H1 (cell line): ENCODE results near the gene KCNIP2. TPM values are rescaled to one million over a fixed set of nuclear protein-coding genes. Genes with fewer than 3 reads are reported as not detected.

Source experiments
- CTCF ChIA-PET: fragments of 300-600 bp; sonication (Branson Sonifier 250); formaldehyde crosslinking; loops from one replicate; lab custom pipeline; 2021; ENCODE audit not compliant: partially characterized antibody; lab: Charles Lee
- POLR2A ChIA-PET: fragments of 300-600 bp; sonication (Branson Sonifier 250); formaldehyde crosslinking; loops from one replicate; lab custom pipeline; 2021; ENCODE audit warnings: inconsistent platforms; ENCODE audit not compliant: partially characterized antibody; lab: Charles Lee
- DNase-seq, 2 experiments: peaks; one replicate each; pipeline versions ENCODE4 v3.0.0 to v3.0.0-alpha.2; 2010 to 2022; ENCODE audit warnings: low spot score in 2 of 2, low read depth in 1 of 2, mixed read lengths in 1 of 2
- FAIRE-seq: peaks from 2 replicates; lab custom pipeline; 2011; peaks lifted over from hg19 to GRCh38; lab: Jason Lieb, UNC
- H2AFZ ChIP-seq: 2 replicates; pipeline ENCODE4 v1.8.1; 2012; ENCODE audit warnings: low read length, inconsistent platforms
- H2AK5ac ChIP-seq: 2 replicates; pipeline ENCODE4 v1.6.1; 2013; ENCODE audit warnings: low read depth, low read length
- H2BK120ac ChIP-seq: replicated peaks from 2 replicates; pipeline ENCODE3; 2013; ENCODE audit warnings: low read depth, low read length, inconsistent platforms
- H2BK12ac ChIP-seq: 2 replicates; pipeline ENCODE4 v1.6.1; 2013; ENCODE audit warnings: low read depth, low read length
- H2BK15ac ChIP-seq: 2 replicates; pipeline ENCODE4 v1.6.1; 2013; ENCODE audit warnings: low read length
- H2BK20ac ChIP-seq: 2 replicates; pipeline ENCODE4 v1.6.1; 2013; ENCODE audit warnings: low read length
- H2BK5ac ChIP-seq: 2 replicates; pipeline ENCODE4 v1.6.1; 2013; ENCODE audit warnings: low read depth, low read length
- H3K14ac ChIP-seq: 2 replicates; pipeline ENCODE4 v1.6.1; 2013; ENCODE audit warnings: inconsistent platforms; ENCODE audit not compliant: insufficient read length
- H3K18ac ChIP-seq: 2 replicates; pipeline ENCODE4 v1.6.1; 2013; ENCODE audit warnings: low read length; ENCODE audit errors: extremely low read depth
- H3K23ac ChIP-seq: 2 replicates; pipeline ENCODE4 v1.6.1; 2013; ENCODE audit warnings: inconsistent platforms; ENCODE audit not compliant: insufficient read length
- H3K23me2 ChIP-seq: 2 replicates; pipeline ENCODE4 v1.6.1; 2013; ENCODE audit warnings: low read depth, low read length
- H3K27ac ChIP-seq: 2 replicates; pipeline ENCODE4 v1.6.1; 2011; ENCODE audit warnings: low read depth, low read length, inconsistent platforms
- H3K27me3 ChIP-seq, 4 experiments: replicated peaks in 1 of 4; 1 replicate in 1 of 4; 2 replicates in 3 of 4; pipeline versions ENCODE4 v1.6.1 to v1.8.1; 2011 to 2013; ENCODE audit warnings: low read length in 3 of 4, mild to moderate bottlenecking in 3 of 4, inconsistent platforms in 2 of 4, mixed read lengths in 2 of 4, moderate library complexity in 1 of 4; ENCODE audit not compliant: control insufficient read depth in 3 of 4, insufficient read depth in 3 of 4; ENCODE audit errors: extremely low read depth in 1 of 4
- H3K36me3 ChIP-seq, 4 experiments: 2 replicates each; pipeline versions ENCODE4 v1.6.1 to v1.8.1; 2011 to 2013; ENCODE audit warnings: mild to moderate bottlenecking in 4 of 4, low read length in 3 of 4, moderate library complexity in 2 of 4, control low read depth in 1 of 4, inconsistent platforms in 1 of 4; ENCODE audit not compliant: insufficient read depth in 4 of 4, control insufficient read depth in 2 of 4
- H3K4ac ChIP-seq: replicated peaks from 2 replicates; pipeline ENCODE3; 2013; ENCODE audit warnings: low read length, low read depth, mixed read lengths, inconsistent platforms; ENCODE audit not compliant: insufficient read length
- H3K4me1 ChIP-seq, 4 experiments: replicated peaks in 1 of 4; 1 replicate in 1 of 4; 2 replicates in 3 of 4; pipeline versions ENCODE4 v1.6.1 to v1.8.1; 2011 to 2013; ENCODE audit warnings: low read length in 3 of 4, inconsistent platforms in 2 of 4, mixed read lengths in 1 of 4; ENCODE audit not compliant: insufficient read depth in 4 of 4, control insufficient read depth in 3 of 4
- H3K4me2 ChIP-seq, 2 experiments: 2 replicates each; pipeline versions ENCODE4 v1.6.1 to v1.8.1; 2011 to 2013; ENCODE audit warnings: low read depth in 2 of 2, low read length in 2 of 2, control low read depth in 1 of 2, inconsistent platforms in 1 of 2, mild to moderate bottlenecking in 1 of 2; ENCODE audit not compliant: insufficient read depth in 1 of 2
- H3K4me3 ChIP-seq, 4 experiments: fragments of 200-600, 300-600 bp in 1 of 4; sonication (generic), shearing (Covaris generic), sonication (Bioruptor Twin) in 1 of 4; 2 replicates each; pipeline versions ENCODE4 v1.5.1 to v1.8.1; 2011 to 2016; ENCODE audit warnings: low read length in 4 of 4, low read depth in 3 of 4, control low read depth in 2 of 4, inconsistent platforms in 2 of 4, mild to moderate bottlenecking in 2 of 4, mixed read lengths in 1 of 4, moderate library complexity in 1 of 4; ENCODE audit not compliant: insufficient read depth in 2 of 4; ENCODE audit errors: extremely low read depth in 1 of 4
- H3K56ac ChIP-seq: replicated peaks from 2 replicates; pipeline ENCODE3; 2013; ENCODE audit warnings: low read depth, mild to moderate bottlenecking, mixed read lengths, low read length, inconsistent platforms; ENCODE audit not compliant: insufficient read length
- H3K79me1 ChIP-seq: 2 replicates; pipeline ENCODE4 v1.6.1; 2013; ENCODE audit warnings: low read depth, low read length, control low read depth
- H3K79me2 ChIP-seq, 2 experiments: 2 replicates each; pipeline versions ENCODE4 v1.6.1 to v1.8.1; 2012 to 2013; ENCODE audit warnings: low read length in 2 of 2, mild to moderate bottlenecking in 2 of 2, inconsistent platforms in 1 of 2; ENCODE audit not compliant: insufficient read depth in 2 of 2, control insufficient read depth in 1 of 2
- H3K9ac ChIP-seq, 4 experiments: replicated peaks in 1 of 4; 1 replicate in 1 of 4; 2 replicates in 3 of 4; pipeline versions ENCODE4 v1.6.1 to v1.8.1; 2011 to 2013; ENCODE audit warnings: low read depth in 3 of 4, low read length in 3 of 4, control low read depth in 2 of 4, mild to moderate bottlenecking in 2 of 4, moderate library complexity in 2 of 4, inconsistent platforms in 1 of 4; ENCODE audit errors: extremely low read depth in 1 of 4
- H3K9me3 ChIP-seq, 2 experiments: 2 replicates each; pipeline versions ENCODE4 v1.6.1 to v1.8.1; 2012 to 2013; ENCODE audit warnings: mild to moderate bottlenecking in 2 of 2, moderate library complexity in 2 of 2, control low read depth in 1 of 2, inconsistent platforms in 1 of 2, low read depth in 1 of 2, low read length in 1 of 2, mixed read lengths in 1 of 2; ENCODE audit not compliant: insufficient read depth in 2 of 2
- H4K20me1 ChIP-seq, 2 experiments: replicated peaks in 1 of 2; 2 replicates each; pipeline versions ENCODE3 to v1.8.1; 2011 to 2013; ENCODE audit warnings: inconsistent platforms in 2 of 2, low read length in 2 of 2, mild to moderate bottlenecking in 1 of 2; ENCODE audit not compliant: insufficient read depth in 2 of 2, control insufficient read depth in 1 of 2
- H4K5ac ChIP-seq: 2 replicates; pipeline ENCODE4 v1.6.1; 2013; ENCODE audit warnings: low read length, low read depth, mixed read lengths, inconsistent platforms; ENCODE audit not compliant: insufficient read length
- H4K8ac ChIP-seq: 2 replicates; pipeline ENCODE4 v1.8.0; 2013; ENCODE audit warnings: mild to moderate bottlenecking, moderate library complexity, low read length, inconsistent platforms; ENCODE audit not compliant: insufficient read depth; ENCODE audit errors: extremely low read depth
- H4K91ac ChIP-seq: replicated peaks from 2 replicates; pipeline ENCODE3; 2013; ENCODE audit warnings: low read length, mixed read lengths, inconsistent platforms; ENCODE audit not compliant: insufficient read length
- ASH2L ChIP-seq: fragments of 200-600, 300-600 bp; sonication (generic); IDR thresholded peaks from one replicate; pipeline ENCODE4 v1.7.1; 2017; ENCODE audit warnings: low read length
- KDM1A ChIP-seq: fragments of 200-600, 300-600 bp; sonication (generic); IDR thresholded peaks from 2 replicates; pipeline ENCODE4 v1.7.1; 2016; ENCODE audit warnings: mild to moderate bottlenecking, low read length, borderline replicate concordance
- POU5F1 ChIP-seq: IDR thresholded peaks from 2 replicates; pipeline ENCODE4 v1.6.1; 2011; ENCODE audit warnings: low read depth, mild to moderate bottlenecking, low read length, moderate library complexity
- SIRT6 ChIP-seq: IDR thresholded peaks from one replicate; pipeline ENCODE4 v1.7.1; 2012; ENCODE audit warnings: low read length, inconsistent platforms
- SUZ12 ChIP-seq: fragments of 200-600 bp; sonication (generic); IDR thresholded peaks from 2 replicates; pipeline ENCODE4 v1.6.1; 2012; ENCODE audit warnings: mild to moderate bottlenecking, inconsistent platforms, low read length, moderate library complexity, mixed read lengths
- TCF12 ChIP-seq: IDR thresholded peaks from 2 replicates; pipeline ENCODE4 v1.6.1; 2011; ENCODE audit warnings: low read depth, mild to moderate bottlenecking, low read length
- WGBS, 2 experiments: shearing (Covaris generic) in 1 of 2; methylation state at CpG; one replicate each; pipeline versions ENCODE4 v1.1.6 to v1.1.7; 2013 to 2015; ENCODE audit warnings: low lambda C conversion rate in 2 of 2, mixed read lengths in 2 of 2, inconsistent platforms in 1 of 2, low coverage in 1 of 2, missing lambda C conversion rate in 1 of 2; ENCODE audit not compliant: insufficient replicate concordance in 2 of 2, insufficient coverage in 1 of 2, insufficient read length in 1 of 2; ENCODE audit errors: extremely low coverage in 1 of 2, missing lambda C conversion rate in 1 of 2; 5-methylcytosine and 5-hydroxymethylcytosine counted together
- polyA plus RNA-seq, 7 experiments: library from polyadenylated mRNA; depleted of rRNA in 3 of 7; stranded (reverse) in 5 of 7; unstranded in 2 of 7; fragments of >200 nt in 5 of 7; fragments of 200-250 nt in 2 of 7; gene quantifications; 1 replicate in 5 of 7; 2 replicates in 1 of 7; 4 replicates in 1 of 7; pipeline versions ENCODE4 v1.2.1 to v1.2.3, GENCODE V29; 2011 to 2013; ENCODE audit warnings: missing spikeins in 2 of 7, mixed read lengths in 2 of 7
- total RNA-seq: library from RNA; stranded (reverse); fragmentation: NEBNext Ultra II Directional; extraction: Animal tissue kit (Norgen Biotek cat#: 25700); gene quantifications from 2 replicates; pipeline ENCODE4 v1.2.1, GENCODE V29; 2021

KCNIP2 gene
- total and polyA plus RNA-seq, 2 of the 8 experiments (the other 6 are each of a cell fraction or from before 2014, with no cell fraction given): 2.7 to 6.0 TPM

GRCh38 chr10:101826852-101827434 lies 16.7 kb downstream of the KCNIP2 start:
- no peak overlapping the region for H2AFZ ChIP-seq
- H3K79me2 ChIP-seq: no peaks in the 10 kb centered on the region; a peak in 1 of 4 replicates
- H2BK15ac ChIP-seq: no peak overlapping the region
- ChIA-PET POLR2A (interaction anchor here (9.8 kb wide), 1 partner anchor 9 kb away, joined by 100 read pairs; the partner anchor contains the start of gene OGA), CTCF (interaction anchor here (0.6 to 2.1 kb wide), 6 partner anchors 9 to 612 kb away, joined by 3 to 5 read pairs (median 4); partner anchors contain the start of gene KCNIP2)
- H3K9me3 ChIP-seq: no peaks in the 10 kb centered on the region
- no peak overlapping the region for H3K27ac ChIP-seq
- no peak overlapping the region for H3K9ac ChIP-seq
- no peak overlapping the region for H3K23ac ChIP-seq
- no peak overlapping the region for H4K8ac ChIP-seq
- no peak for DNase-seq
- H3K27me3 ChIP-seq: no peaks in the 10 kb centered on the region
- no peaks in the 10 kb centered on the region; the same call in 1 of the 2 replicates for H3K79me1 ChIP-seq
- H4K20me1 ChIP-seq: peaks cover 4 to 15% of the 10 kb centered on the region in 2 experiments
- H2AK5ac ChIP-seq: no peak overlapping the region
- H2BK20ac ChIP-seq: no peak overlapping the region
- H3K4me2 ChIP-seq: no peak overlapping the region
- TF ChIP-seq SUZ12 (no peak), TCF12 (no peak), KDM1A (no peak), SIRT6 (no peak), ASH2L (no peak), POU5F1 (no peak)
- no peak overlapping the region for H4K91ac ChIP-seq
- H3K4me3 ChIP-seq: no peak overlapping the region
- H2BK5ac ChIP-seq: no peak overlapping the region
- no peak overlapping the region for H4K5ac ChIP-seq
- peaks cover 7 to 21% (median 15%) of the 10 kb centered on the region in 4 experiments for H3K4me1 ChIP-seq
- H2BK12ac ChIP-seq: no peak overlapping the region
- 85% methylated on average over 5 of the region's 5 CpGs; no CpG with 5 or more reads in 1 of the 2 experiments for WGBS, 2 experiments
- no peak for FAIRE-seq
- no peak overlapping the region for H3K56ac ChIP-seq
- H3K36me3 ChIP-seq: no peaks in the 10 kb centered on the region; a peak in 1 of 8 replicates
- H3K4ac ChIP-seq: no peak overlapping the region
- peaks cover 12% of the 10 kb centered on the region for H3K23me2 ChIP-seq
- H2BK120ac ChIP-seq: no peak overlapping the region
- no peak overlapping the region for H3K14ac ChIP-seq
- no peak overlapping the region for H3K18ac ChIP-seq
